ENCODE data around the gene METTL26.

Gene METTL26

DNA sequence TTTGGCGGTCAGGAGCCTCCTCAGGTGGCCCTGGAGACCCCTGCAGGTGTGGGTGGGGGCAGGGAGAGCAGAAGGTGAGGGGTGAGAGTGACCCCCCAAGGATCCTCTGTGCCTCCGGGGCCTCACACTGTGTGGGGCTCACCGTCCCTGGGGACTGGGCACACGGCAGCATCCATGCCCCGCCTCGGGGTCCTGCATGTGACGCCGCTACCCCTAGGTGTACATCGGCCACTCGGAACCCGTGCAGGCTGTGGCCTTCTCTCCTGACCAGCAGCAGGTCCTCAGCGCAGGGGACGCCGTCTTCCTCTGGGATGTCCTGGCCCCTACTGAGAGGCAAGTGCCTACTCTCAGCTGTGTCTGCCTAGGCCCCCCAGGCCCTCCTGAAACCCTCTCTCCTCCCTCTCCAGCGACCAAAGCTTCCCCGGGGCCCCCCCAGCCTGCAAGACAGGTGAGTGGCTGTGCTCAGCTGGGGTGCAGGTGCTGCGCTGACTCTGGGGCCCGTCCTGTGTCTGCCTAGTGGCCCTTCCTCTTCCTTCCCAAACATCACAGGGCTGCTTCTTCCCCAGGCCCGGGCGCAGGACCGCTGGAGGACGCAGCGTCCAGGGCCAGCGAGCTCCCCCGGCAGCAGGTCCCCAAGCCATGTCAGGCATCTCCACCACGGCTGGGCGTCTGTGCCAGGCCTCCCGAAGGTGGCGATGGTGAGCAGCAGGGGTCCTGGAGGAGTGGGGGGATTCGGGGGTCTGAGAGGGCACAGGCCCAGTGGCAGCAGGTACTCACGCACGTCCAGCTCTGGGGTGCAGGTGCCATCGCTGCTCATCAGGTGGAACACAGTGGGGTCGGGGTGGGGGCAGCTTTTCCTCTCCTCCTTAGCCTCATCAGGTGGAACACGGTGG lies 22.8 kb upstream of the METTL26 start:
- DNase-seq (ENCODE audit: low spot score): no peak

DNA sequence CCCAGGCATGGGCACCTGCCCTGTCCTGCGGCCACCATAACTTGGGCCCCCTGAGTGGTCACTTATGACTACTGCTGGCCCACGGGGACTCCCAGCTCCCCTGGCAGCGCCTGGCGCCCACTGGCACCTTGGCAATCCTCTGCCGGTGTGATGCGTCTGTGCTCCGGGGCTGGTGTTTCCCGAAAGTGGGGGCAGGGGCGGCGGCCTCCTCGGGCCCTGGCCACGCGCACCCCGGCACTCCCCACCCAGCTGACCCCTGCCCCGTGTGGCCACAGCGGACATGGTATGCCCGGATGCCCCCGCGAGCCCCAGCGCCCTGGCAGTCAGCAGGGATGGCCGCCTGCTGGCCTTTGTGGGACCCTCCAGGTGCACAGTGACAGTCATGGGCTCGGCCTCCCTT lies 21.4 kb upstream of the METTL26 start:
- DNase-seq (ENCODE audit: low spot score): no peak

DNA sequence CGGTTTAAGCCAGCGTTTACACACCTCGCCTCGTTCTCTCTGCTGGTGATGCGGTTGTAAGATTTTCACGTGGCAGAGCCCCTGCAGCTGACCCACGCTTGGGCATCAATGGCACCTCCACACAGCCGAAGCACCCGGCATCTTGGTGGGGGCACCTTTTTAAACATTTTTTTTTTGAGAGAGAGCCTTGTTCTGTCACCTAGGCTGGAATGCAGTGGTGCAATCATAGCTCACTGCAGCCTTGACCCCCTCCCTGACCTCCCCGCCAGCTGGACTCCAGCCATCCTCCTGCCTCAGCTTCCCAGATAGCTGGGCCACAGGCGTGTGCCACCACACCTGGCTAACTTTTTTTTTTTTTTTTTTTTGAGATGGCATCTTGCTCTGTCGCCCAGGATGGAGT lies 17.9 kb upstream of the METTL26 start:
- DNase-seq (ENCODE audit: low spot score): no peak

DNA sequence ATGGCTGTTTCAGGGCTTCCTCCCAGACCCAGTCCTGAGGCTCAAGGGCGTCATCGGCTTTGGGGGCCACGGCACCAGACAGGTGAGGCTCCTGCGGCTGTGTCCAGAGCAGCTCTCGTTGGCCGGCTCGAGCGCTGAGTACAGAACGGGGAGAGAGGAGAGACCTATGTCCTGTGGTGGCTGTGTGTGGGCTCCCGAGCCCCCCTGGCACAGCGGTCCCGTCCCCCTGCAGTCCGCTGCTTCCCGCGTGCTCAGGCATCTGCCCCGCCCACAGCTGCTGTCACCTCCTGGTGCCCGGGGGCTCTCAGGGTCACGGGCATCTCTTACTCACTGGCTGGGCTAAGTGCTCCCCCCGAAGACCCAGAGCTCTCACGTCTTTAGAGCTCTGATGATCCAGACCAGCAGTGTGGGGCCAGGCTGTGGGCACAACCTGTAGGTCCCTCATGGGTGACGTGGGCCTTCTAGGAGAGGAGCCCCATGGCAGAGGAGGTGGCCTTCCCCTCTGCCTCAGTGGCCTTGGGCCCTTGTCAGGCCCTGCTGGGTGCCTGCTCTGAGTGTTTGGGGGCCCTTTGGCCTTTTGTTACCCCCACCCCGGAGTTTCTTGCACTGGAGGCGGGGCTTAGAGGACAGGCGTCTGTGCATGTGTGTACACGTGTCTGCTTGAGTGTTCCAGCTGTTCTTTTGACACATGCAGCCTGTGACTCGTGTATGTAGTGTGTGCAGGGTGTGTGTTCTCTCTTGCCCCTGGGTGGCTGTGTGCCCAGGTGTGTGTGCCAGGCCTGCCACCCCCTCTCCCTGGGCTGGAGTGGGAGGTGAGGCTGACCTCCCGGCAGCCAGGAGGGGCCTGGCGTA lies 16.6 kb upstream of the METTL26 start:
- no peak for DNase-seq (ENCODE audit: low spot score)

DNA sequence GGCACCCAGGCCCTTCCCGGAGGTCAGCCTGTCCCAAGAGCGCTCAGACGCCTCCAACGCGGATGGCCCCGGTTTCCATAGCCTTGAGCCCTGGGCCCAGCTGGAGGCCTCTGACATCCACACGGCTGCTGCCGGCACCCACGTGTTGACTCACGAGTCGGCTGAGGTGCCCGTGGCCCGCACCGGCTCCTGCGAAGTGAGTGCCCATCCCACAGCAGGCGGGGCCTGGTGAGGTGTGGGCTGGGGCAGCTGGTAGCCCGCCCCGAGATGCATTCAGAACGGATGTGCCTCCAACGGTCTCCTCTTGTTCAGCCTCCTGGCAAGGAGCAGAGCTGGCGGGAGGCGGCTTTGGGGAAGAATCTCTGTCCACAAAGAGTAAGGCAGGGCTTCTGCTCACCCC lies 15.7 kb upstream of the METTL26 start:
- DNase-seq (ENCODE audit: low spot score): no peak

DNA sequence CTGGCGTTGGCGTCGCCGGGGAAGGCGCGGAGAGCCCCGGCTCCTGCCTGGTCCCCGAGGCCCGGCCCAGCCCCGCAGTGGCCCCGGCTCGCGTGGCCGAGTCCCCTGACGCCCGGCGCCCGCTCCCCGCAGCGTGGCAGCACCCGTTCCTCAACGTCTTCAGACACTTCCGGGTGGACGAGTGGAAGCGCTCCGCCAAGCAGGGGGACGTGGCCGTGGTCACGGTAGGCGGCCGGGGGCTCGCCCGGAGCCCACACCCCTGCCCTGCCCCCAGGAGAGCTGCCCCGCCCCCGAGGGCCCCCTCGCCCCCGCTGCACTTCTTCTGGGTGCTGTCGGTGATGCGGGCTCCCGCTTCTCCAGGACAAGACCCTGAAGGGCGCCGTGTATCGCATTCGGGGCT lies 13.5 kb upstream of the METTL26 start:
- DNase-seq (ENCODE audit: low spot score): no peak

DNA sequence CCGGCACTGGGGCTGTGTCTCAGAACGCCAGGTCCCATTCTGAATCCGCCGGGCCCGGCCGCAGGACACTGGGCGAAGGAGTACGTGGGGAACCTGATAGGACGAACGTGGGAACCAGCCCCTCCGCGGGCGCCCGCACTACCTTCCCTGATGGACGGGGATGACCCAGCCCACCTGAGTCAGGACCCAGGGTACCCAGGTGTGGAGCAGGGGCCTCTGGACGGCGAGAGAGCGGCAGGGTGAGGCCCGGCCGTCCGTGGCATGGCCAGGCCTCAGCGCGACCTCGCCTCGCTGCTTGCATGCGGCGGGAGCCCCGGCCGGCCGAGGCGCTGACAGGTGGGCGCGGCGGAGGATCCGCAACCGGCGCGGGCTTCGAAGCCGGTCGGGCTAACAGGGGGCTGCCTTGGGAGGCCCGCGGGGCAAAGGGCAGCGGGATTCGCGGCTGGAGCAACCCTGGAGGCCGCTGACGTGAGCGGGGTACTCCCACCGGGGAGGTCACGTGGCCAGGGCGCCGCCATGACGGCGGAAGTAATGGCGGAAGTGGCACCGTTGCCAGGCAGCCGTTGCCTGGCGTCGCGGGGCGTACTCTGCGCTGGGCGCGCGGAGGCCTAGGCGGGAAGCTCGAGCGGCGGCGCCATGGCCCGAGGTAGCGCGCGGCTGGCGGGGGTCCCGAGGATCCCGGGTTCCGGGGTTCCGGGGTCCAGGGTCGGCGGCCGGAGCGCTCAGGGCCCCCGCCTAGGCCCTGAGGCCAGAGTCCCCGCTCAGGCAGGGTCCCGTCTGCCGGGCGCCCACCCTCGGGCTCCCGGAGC lies 12.9 kb upstream of the METTL26 start, which contains the start of gene WDR90:
TSS of gene WDR90 (plus strand) at position 585 of the 809 bp plus-strand sequence. CDS start at position 637, 52 bp downstream.
- DNase-seq (ENCODE audit: low spot score): peak; percentile 98

DNA sequence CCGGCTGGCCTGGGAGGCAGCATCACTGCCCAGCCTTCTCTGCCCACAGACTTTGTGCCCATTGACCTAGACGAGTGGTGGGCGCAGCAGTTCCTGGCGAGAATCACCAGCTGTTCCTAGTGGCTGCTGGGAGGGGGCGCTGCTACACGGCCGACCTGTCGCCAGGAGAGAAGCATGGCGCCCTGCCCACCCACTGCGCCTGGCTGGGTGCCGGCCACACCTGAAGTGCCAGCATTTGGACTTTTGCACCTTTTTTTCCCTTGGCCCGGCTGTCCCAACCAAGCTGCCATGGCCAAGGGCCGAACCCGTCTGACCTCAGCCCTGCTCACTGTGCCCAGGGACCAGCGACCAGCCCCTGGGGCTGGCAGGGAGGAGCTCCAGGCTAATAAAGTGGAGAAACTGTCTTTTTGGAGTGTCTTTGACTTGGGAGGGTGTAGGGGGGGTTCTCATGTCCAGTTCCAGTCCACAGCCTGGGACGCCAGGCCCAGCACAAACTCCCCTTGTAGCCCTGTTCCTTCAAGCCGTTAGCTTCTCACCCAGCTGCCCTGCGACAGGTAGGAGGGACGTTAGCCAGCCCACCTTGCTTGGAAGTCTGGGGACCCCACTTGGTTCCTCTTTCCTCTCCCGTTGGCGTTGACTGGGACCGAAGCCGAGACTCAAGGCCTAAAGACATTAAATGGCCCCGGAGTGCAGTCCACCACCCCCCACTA lies 12.1 kb upstream of the METTL26 start:
- DNase-seq (ENCODE audit: low spot score): no peak

DNA sequence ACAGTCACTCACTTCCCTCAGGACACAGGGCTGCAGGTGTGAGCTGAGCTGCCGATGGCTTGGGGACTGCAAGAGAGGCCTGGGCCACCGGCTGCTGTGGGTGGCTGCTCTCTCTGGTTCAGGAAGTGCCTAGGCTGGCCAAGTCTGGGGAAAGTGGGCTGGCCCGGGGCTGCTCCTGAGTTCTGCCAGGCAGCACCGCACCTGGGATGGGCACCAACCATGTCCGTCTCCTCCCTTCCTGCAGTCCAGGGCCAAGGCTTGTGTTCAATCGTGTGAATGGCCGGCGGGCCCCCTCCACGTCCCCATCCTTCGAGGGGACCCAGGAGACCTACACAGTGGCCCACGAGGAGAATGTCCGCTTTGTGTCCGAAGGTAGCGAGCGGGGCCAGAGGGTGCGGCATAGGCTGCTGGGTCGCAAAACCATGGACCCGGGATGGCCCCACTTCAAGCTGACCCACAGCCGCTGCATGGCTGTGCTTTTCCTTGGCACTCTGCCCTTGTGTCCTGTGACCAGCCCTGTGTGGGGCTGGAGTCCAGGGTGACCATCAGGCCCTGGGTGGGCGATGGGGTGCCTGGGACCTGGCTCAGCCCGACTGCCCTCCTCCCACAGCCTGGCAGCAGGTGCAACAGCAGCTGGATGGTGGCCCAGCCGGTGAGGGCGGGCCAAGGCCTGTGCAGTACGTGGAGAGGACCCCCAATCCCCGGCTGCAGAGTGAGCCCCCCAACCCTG lies 11.2 kb upstream of the METTL26 start:
- no peak for DNase-seq (ENCODE audit: low spot score)

DNA sequence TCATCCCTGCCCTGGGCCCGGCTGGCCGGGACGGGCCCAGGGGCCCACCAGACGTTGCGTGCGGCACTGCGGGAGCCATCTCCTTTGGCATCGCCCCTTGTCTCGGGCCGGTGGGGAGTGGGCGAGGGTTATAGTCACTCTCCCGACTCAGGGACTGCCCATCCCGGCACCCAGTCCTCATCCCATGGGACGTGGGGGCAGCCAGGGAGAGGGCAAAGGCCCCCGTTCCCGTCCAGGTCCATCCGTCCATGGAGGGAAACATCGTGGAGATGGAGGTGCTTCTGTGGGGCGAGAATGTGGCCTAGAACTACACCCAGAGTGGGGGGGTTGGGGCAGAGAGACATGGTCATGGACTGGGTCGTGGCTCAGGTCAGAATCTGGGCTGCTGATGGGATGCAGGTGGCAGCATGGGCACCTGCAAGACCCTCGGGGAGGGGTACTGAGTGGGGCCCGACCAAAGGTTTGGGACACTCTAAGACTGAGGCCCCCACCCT lies 10.6 kb upstream of the METTL26 start:
- DNase-seq (ENCODE audit: low spot score): no peak

DNA sequence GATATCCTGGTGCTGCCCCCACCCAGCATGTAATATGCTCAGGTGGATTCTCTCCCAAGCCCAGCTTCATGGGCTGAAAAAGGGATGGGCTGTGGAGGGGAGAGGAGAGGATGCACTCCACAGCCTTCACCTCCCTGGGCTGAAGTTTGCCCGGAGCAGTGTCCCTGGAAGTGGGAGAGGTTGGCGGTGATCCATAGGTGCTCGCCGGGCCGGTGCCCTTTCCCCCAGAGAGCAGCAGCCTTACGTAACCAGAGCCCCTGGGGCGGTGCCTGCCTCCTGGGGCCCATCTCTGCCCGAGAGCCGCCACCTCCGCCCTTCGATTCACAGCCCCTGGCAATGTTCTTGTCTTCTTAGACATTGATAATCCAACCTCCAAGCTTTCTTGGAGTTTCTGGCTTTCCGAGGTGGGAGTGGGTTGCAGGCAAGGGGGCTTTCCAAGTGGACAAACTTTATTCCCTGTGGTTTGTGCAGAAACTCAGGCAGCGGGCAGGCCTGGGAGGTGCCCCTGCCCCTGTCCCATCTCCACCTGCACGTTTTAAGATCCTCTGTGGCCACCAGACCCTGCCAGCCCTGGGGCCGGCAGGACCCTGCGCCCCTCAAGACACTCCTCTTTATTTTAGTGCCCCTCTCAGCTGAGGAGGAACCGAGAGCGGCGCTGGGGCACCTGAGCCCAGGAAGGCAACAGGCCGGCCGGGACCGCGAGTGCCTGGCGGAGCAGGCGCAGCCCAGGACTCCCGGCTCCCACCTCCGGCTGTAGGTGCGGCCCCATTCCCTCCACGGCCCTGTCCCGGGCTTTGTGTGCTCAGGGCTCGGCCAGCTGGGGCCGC lies 10.0 kb upstream of the METTL26 start:
- peak; percentile 93 for DNase-seq (ENCODE audit: low spot score)

DNA sequence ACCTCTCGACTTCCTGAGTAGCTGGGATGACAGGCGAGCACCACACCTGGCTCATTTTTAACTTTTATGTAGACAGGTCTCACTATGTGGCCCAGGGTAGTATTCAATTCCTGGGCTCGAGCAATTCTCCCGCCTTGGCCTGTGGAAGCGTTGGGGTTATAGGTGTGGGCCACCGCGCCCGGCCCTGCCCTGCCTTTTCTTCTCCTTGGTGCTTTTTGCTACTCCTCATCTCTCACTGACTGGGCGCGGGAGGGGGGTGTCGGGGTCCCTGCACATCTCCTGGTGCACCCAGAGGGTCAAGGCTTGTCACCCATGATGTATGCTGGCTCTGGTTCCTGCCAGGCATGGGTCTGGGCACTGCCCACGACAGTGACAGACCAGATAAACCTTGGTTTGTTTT lies 8.5 kb upstream of the METTL26 start:
- no peak for DNase-seq (ENCODE audit: low spot score)

DNA sequence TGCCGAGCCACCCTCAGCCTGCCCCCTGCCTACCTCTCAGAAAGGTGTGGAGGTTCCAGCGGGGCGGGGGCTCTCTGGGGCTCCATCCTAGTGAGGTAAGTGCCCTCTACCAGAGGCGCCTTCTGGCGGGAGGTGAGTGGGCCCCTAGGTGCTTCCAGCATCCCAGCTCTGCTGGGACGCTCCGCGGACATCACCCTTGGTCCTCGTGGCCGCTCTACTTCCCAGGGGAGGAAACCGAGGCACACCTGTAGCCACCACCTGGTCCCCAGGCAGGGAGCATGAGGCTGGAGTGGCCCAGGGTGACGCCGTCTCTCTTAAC lies 6.9 kb upstream of the METTL26 start:
- no peak for DNase-seq (ENCODE audit: low spot score)

DNA sequence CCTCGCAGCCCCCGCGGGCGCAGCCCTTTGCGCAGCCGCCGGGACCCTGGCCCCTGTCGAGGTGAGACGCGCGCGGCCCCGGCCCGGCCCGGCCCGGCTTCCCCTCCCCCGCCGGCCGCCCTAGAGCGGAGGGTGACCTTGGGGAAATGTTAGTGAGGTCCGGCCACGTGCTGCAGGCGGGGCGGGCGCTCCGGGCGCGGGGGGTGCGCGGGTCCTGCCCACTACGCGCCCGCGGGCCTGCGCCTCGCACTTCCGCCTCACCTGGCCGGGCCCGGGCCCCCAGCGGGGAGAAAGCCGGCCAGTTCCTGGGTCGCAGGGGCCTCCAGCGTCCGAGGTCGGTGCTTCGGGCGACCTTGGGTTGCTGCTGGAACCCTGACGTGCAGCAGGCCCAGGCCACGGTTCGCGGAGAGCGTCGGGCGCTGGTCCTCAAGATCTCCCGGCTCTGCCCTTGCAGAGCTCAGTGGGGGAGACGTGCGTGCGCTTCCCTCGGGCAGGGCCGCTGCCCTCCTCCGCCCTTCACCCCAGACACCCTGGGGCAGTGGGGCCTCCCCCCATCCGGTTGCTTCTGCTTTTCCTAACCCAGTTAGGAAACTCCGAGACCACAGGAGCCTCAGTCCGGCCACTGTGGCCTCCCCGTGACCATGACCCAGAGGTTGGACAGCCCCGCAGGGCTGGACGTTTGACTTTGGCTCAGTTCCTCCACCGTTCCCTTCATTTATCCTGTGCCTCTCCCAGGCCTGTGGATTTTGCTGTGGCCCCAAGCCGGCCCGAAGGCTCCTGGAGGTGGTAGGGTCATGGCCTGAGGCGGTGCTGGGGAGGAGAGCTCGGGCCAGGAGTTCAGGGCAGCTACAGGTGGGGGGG lies 6.3 kb upstream of the METTL26 start:
- peak; percentile 83 for DNase-seq (ENCODE audit: low spot score)

DNA sequence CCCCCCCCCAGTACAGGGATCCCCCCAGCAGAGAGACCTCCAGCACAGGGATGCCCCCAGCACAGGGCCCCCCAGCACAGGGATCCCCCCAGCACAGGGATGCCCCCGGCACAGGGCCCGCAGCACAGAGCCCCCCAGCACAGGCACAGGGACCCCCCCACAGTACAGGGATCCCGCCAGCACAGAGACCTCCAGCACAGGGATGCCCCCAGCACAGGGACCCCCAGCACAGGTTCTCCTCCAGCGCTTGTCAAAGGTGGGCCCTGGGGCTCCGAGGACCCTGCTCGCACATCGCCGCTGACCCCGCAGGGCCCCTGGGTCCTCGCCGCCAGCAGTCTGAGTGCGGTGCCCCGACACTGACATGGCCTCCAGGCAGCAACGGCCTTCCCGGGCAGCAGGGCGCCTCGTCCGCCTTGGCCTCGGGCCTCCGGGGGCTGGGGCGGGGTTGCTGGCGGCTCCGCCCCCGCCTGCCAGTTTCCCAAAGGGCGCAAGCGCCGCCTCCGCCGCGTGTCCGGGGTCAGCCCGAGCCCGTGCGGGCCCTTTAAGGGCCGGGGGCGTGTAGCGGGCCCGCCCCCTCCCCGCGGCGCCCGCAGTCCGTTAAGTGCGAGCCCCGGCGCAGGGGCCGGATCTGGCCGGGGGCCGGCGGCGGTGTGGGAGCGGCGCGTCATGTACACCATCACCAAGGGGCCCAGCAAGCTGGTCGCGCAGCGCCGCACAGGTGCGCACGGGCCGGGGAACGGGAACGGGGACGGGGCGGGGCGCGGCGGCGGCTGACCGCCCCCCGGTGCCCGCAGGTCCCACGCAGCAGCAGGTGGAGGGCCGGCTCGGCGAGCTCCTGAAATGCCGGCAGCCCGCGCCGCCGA lies 5.5 kb upstream of the METTL26 start, which contains the start of gene MCRIP2:
TSS of gene MCRIP2 (plus strand) at position 503 of the 863 bp plus-strand sequence. CDS start at position 667, 164 bp downstream.
- peak; percentile 94 for DNase-seq (ENCODE audit: low spot score)

DNA sequence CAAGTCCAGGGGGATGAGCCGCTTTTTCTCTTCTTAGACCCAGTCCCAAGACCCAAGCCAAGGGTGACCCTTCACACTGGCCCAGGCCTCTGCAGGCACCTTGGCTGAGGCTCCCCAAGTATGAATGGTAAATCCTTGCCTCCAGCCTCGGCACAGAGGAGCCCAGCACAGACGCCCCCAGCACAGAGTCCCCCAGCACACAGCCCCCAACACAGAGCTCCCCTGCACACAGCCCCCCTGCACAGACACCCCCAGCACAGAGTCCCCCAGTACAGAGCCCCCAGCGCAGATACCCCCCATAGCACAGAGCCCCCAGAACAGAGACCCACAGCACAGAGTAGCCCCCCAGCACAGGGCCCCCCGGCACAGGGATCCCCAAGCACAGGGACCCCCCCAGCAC lies 4.5 kb upstream of the METTL26 start:
- DNase-seq (ENCODE audit: low spot score): no peak

DNA sequence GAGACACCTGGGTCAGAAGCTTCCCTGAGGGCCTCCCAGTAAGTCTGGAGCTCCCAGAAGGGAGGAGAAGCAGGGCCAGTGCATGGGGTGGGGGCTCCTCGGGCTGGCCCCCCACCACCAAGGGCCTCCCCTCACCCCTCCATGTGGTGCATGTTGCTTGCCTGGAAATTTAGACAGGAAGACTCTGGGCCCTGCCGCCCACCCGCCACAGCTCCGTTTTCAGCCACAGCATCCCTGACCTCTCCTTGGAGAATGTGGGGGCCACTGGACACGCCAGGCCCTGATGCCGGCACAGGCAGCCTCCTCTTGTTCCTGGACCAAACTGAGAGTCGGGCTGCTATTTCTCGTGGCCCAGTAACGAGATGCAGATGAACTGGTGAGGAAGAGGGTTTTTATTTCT lies 2.7 kb upstream of the METTL26 start:
- DNase-seq (ENCODE audit: low spot score): no peak

DNA sequence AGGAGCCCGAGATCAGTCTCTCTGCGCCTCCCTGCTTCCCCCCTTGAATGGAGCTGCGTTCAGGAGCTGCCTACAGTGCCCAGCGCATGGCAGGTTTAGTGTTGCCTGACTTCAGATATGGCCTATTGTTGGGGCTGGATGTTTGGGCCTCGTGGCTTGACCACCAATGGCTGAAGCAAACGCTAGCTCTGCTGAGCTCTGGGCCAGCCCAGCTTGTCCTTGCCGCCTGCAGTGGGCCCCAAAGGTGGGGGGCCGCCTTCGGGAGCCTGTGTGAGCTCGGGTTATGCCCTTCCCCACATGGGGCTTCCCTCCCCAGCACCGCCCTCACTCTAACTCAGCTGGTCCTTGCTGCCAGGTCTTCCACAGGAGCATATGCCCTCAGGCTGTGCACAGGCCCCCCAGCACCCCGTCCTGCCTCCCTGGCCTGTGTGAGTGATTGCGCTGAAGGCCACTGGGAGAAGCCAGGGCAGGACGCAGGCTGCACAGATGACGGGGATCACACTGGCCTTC lies 2.0 kb upstream of the METTL26 start:
- no peak for DNase-seq (ENCODE audit: low spot score)

Measured in HuH-7.5 (cell line).